AG04450 (cell line): ENCODE measurements around the gene MGME1. TPM values are rescaled to one million over a fixed set of nuclear protein-coding genes. Genes with fewer than 3 reads are reported as not detected.

Experiments used
- CTCF ChIA-PET: fragments of 300-600, 350-600 bp; formaldehyde crosslinking; extraction: SDS; loops from one replicate; lab custom pipeline; 2022; ENCODE audit warnings: antibody characterized with exemption, inconsistent platforms; lab: Charles Lee
- POLR2A ChIA-PET: fragments of 350-600 bp; formaldehyde crosslinking; extraction: SDS; loops from one replicate; lab custom pipeline; 2021; ENCODE audit warnings: antibody characterized with exemption, inconsistent platforms; lab: Yijun Ruan, JAX
- DNase-seq: peaks from one replicate; pipeline ENCODE4 v3.0.0-alpha.2; 2011; ENCODE audit warnings: low read depth, low spot score
- H3K27ac ChIP-seq: one replicate; pipeline ENCODE4 v1.5.1; 2012; ENCODE audit warnings: low read depth, low read length, control low read depth
- H3K27me3 ChIP-seq: one replicate; pipeline ENCODE4 v1.6.0; 2012; ENCODE audit warnings: low read length; ENCODE audit not compliant: control insufficient read depth, insufficient read depth
- H3K4me3 ChIP-seq: 2 replicates; pipeline ENCODE4 v1.5.1; 2011; ENCODE audit warnings: mild to moderate bottlenecking, low read depth, low read length, control low read depth
- H3K9me3 ChIP-seq: 2 replicates; pipeline ENCODE4 v1.5.1; 2012; ENCODE audit warnings: low read length; ENCODE audit not compliant: control insufficient read depth, insufficient read depth
- polyA plus RNA-seq: library from polyadenylated mRNA; depleted of rRNA; stranded (reverse); fragments of >200 nt; gene quantifications from 2 replicates; pipeline ENCODE4 v1.2.3, GENCODE V29; 2011
- TF ChIP-seq, protein P1 (sequence below): IDR thresholded peaks from 2 replicates; pipeline ENCODE4 v1.5.1; 2011; ENCODE audit warnings: low read depth, low read length, control low read depth, inconsistent platforms

The MGME1 gene
- polyA plus RNA-seq, 1 experiment: 13.5 TPM

DNA sequence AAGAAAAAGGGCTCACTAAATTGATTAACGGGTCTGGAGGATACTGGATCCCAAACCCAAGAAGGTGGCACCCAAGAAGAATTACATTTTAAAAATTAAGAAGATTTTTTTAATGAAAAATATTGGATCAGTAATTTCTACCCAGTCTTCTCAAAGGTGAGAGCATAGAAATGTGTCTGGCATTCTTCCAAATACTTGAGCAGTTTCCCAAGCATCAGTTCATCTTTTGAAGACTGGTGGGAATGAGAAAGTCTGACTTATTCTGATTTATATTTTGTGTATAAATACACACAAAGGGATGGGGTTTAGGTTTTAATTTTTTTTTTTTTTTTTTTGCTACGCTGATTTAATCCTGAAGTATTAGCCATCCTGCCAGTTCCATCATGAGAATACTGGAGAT is 3.3 kb downstream of the MGME1 start:
- TF ChIP-seq, protein P1, sequence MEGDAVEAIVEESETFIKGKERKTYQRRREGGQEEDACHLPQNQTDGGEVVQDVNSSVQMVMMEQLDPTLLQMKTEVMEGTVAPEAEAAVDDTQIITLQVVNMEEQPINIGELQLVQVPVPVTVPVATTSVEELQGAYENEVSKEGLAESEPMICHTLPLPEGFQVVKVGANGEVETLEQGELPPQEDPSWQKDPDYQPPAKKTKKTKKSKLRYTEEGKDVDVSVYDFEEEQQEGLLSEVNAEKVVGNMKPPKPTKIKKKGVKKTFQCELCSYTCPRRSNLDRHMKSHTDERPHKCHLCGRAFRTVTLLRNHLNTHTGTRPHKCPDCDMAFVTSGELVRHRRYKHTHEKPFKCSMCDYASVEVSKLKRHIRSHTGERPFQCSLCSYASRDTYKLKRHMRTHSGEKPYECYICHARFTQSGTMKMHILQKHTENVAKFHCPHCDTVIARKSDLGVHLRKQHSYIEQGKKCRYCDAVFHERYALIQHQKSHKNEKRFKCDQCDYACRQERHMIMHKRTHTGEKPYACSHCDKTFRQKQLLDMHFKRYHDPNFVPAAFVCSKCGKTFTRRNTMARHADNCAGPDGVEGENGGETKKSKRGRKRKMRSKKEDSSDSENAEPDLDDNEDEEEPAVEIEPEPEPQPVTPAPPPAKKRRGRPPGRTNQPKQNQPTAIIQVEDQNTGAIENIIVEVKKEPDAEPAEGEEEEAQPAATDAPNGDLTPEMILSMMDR: no peak
- ChIA-PET CTCF (interaction anchor here (0.9 to 2.2 kb wide), 2 partner anchors 14 to 74 kb away, joined by 4 to 10 read pairs; no protein-coding TSS in a partner anchor), POLR2A (interaction anchor here (0.6 kb wide), 1 partner anchor 15 kb away, joined by 3 read pairs; no protein-coding TSS in a partner anchor)
- Histone ChIP-seq H3K9me3 (peaks cover 4% of the 10 kb centered on the region; the same call in 1 of the 2 replicates), H3K27me3 (no peaks in the 10 kb centered on the region), H3K4me3 (peak overlapping the region; percentile 51), H3K27ac (no peak overlapping the region)
- no peak for DNase-seq

DNA sequence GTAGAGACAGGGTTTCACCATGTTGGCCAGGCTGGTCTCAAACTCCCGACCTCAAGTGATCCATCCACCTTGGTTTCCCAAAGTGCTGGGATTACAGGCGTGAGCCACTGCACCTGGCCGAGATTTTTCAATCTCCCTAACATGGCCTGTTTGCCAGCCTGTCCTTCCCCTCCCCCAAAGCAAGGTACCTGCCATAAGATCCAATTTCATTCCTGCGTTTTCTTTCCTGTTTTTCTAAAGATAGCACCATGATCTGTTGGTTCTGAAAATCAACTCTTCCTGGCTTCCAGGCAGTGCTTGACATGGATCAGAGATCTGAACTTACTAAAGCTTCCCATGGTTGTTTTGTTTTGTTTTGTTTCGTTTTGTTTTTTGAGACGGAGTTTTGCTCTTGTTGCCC is 7.5 kb downstream of the MGME1 start:
- POLR2A ChIA-PET: no interaction called here
- DNase-seq: no peak
- TF ChIP-seq, protein P1: no peak
- Histone ChIP-seq H3K4me3 (no peak overlapping the region), H3K9me3 (no peaks in the 10 kb centered on the region), H3K27me3 (no peaks in the 10 kb centered on the region), H3K27ac (no peak overlapping the region)
- CTCF ChIA-PET: no interaction called here

DNA sequence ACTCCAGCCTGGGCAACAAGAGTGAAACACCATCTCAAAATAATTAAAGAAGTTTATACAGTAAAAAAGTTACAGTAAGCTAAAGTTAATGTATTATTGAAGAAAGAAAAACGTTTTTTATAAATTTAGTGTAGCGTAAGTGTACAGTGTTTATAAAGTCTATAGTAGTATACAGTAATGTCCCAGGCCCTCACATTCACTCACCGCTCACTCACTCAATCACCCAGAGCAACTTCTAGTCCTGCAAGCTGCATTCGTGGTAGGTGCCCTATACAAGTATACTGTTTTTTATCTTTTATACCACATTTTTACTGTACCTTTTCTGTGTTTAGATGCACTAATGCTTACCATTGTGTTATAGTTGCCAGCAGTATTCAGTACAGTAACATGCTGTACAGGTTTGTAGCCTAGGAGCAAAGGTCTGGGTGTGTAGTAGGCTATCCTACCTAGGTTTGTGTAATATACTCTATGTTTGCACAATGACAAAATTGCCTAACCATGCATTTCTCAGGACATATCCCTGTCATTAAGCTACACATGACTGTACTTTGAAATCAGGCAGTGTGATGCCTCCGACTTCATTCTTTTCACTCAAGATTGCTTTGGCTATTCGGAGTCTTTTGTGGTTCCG is 16.7 kb downstream of the MGME1 start:
- no peaks in the 10 kb centered on the region for H3K27me3 ChIP-seq
- CTCF ChIA-PET: interaction anchor here (0.7 to 1.4 kb wide), 3 partner anchors 14 to 1081 kb away, joined by 3 read pairs; no protein-coding TSS in a partner anchor

DNA sequence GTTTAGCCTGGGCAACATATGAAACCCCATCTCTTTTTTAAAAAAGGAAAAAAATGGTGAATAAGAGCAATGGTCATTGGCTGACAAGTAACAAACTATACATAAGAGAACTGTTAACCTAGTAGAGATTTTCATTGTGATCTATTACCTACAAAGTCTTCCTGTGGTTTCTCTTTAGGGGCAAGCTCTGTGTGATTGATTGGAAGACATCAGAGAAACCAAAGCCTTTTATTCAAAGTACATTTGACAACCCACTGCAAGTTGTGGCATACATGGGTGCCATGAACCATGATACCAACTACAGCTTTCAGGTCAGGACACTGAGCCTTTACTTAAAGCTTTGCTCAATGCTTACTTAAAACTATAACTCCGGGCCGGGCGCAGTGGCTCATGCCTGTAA is 19.2 kb downstream of the MGME1 start:
- ChIA-PET CTCF (interaction anchor here (0.6 to 1.3 kb wide), 2 partner anchors 9 to 339 kb away, joined by 3 read pairs; no protein-coding TSS in a partner anchor), POLR2A (interaction anchor here (0.6 kb wide), 1 partner anchor 49 kb away, joined by 7 read pairs; no protein-coding TSS in a partner anchor)
- TF ChIP-seq, protein P1: no peak

More for the DNA sequence above, 16.7 kb downstream of the MGME1 start:
- Histone ChIP-seq H3K9me3 (no peaks in the 10 kb centered on the region), H3K4me3 (no peak overlapping the region), H3K27ac (no peak overlapping the region)
- POLR2A ChIA-PET: no interaction called here
- TF ChIP-seq, protein P1: no peak
- DNase-seq: no peak

More for the DNA sequence above, 19.2 kb downstream of the MGME1 start:
- Histone ChIP-seq H3K27ac (no peak overlapping the region), H3K27me3 (no peaks in the 10 kb centered on the region), H3K4me3 (no peak overlapping the region), H3K9me3 (no peaks in the 10 kb centered on the region)
- DNase-seq: no peak
